Skeletal muscle satellite cell (primary cell): Measurements from ENCODE around the gene AJAP1.

ENCODE experiments used
- H3K27me3 ChIP-seq: 2 replicates; pipeline ENCODE4 v1.7.0; 2013; ENCODE audit warnings: low read length; ENCODE audit not compliant: control insufficient read depth, insufficient read depth
- H3K36me3 ChIP-seq: 2 replicates; pipeline ENCODE4 v1.7.0; 2013; ENCODE audit warnings: mild to moderate bottlenecking, control low read depth, low read length; ENCODE audit not compliant: insufficient read depth
- H3K4me1 ChIP-seq: 2 replicates; pipeline ENCODE4 v1.7.0; 2013; ENCODE audit warnings: low read length; ENCODE audit not compliant: control insufficient read depth, insufficient read depth
- H3K4me2 ChIP-seq: 2 replicates; pipeline ENCODE4 v1.7.0; 2013; ENCODE audit warnings: mild to moderate bottlenecking, low read length
- H3K4me3 ChIP-seq: 2 replicates; pipeline ENCODE4 v1.7.0; 2013; ENCODE audit warnings: low read length
- H3K9ac ChIP-seq: 2 replicates; pipeline ENCODE4 v1.7.0; 2013; ENCODE audit warnings: mild to moderate bottlenecking, low read depth, low read length, moderate library complexity
- H3K9me3 ChIP-seq: replicated peaks from 2 replicates; pipeline ENCODE4 v1.7.0; 2013; ENCODE audit warnings: mild to moderate bottlenecking, control low read depth, low read length

The AJAP1 gene

GRCh38 chr1:4652631-4653327, 1.6 kb upstream of the AJAP1 start:
- peaks cover 16% of the 10 kb centered on the region for H3K27me3 ChIP-seq
- no peaks in the 10 kb centered on the region for H3K36me3 ChIP-seq
- peak overlapping the region; percentile 39 for H3K4me2 ChIP-seq
- H3K9ac ChIP-seq = no peak overlapping the region
- peak overlapping the region; percentile 16 for H3K4me3 ChIP-seq
- peaks cover 6% of the 10 kb centered on the region for H3K9me3 ChIP-seq
- H3K4me1 ChIP-seq = no peaks in the 10 kb centered on the region

GRCh38 chr1:4653328-4653660, 1.1 kb upstream of the AJAP1 start:
- Histone ChIP-seq H3K4me3 (no peak overlapping the region), H3K9ac (no peak overlapping the region), H3K36me3 (no peaks in the 10 kb centered on the region), H3K4me1 (no peaks in the 10 kb centered on the region), H3K27me3 (peaks cover 16% of the 10 kb centered on the region), H3K9me3 (peaks cover 6% of the 10 kb centered on the region), H3K4me2 (no peak overlapping the region)

GRCh38 chr1:4654764-4655673, 610 bp downstream of the AJAP1 start:
- no peaks in the 10 kb centered on the region for H3K9me3 ChIP-seq
- H3K27me3 ChIP-seq = peaks cover 16% of the 10 kb centered on the region
- H3K9ac ChIP-seq = no peak overlapping the region
- H3K4me3 ChIP-seq = no peak overlapping the region
- no peaks in the 10 kb centered on the region for H3K4me1 ChIP-seq
- no peak overlapping the region for H3K4me2 ChIP-seq
- H3K36me3 ChIP-seq = no peaks in the 10 kb centered on the region

GRCh38 chr1:4655674-4656532, 1.5 kb downstream of the AJAP1 start:
- Histone ChIP-seq H3K9ac (no peak overlapping the region), H3K4me2 (no peak overlapping the region), H3K4me3 (no peak overlapping the region), H3K36me3 (no peaks in the 10 kb centered on the region), H3K9me3 (no peaks in the 10 kb centered on the region), H3K4me1 (no peaks in the 10 kb centered on the region), H3K27me3 (peaks cover 16% of the 10 kb centered on the region)

- H3K9me3 ChIP-seq = no peaks in the 10 kb centered on the region
- no peaks in the 10 kb centered on the region for H3K4me1 ChIP-seq
- no peak overlapping the region for H3K9ac ChIP-seq
- no peak overlapping the region for H3K4me3 ChIP-seq
- peaks cover 16% of the 10 kb centered on the region for H3K27me3 ChIP-seq
- H3K4me2 ChIP-seq = no peak overlapping the region
- H3K36me3 ChIP-seq = no peaks in the 10 kb centered on the region
Observed at GRCh38 chr1:4656533-4657140, 2.2 kb downstream of the AJAP1 start.

GRCh38 chr1:4657244-4657789, 2.9 kb downstream of the AJAP1 start:
- H3K9me3 ChIP-seq = no peaks in the 10 kb centered on the region
- H3K4me3 ChIP-seq = no peak overlapping the region
- H3K27me3 ChIP-seq = peaks cover 16% of the 10 kb centered on the region
- H3K4me1 ChIP-seq = no peaks in the 10 kb centered on the region
- H3K9ac ChIP-seq = no peak overlapping the region
- H3K36me3 ChIP-seq = no peaks in the 10 kb centered on the region
- H3K4me2 ChIP-seq = no peak overlapping the region

- Histone ChIP-seq H3K4me2 (no peak overlapping the region), H3K9ac (no peak overlapping the region), H3K4me1 (no peaks in the 10 kb centered on the region), H3K4me3 (no peak overlapping the region), H3K27me3 (peaks cover 16% of the 10 kb centered on the region), H3K9me3 (no peaks in the 10 kb centered on the region), H3K36me3 (no peaks in the 10 kb centered on the region)
Observed at GRCh38 chr1:4657960-4658541, 3.6 kb downstream of the AJAP1 start.

GRCh38 chr1:4658643-4659628, 4.5 kb downstream of the AJAP1 start:
- peaks cover 10% of the 10 kb centered on the region for H3K27me3 ChIP-seq
- H3K4me3 ChIP-seq = no peak overlapping the region

GRCh38 chr1:4660917-4661594, 6.6 kb downstream of the AJAP1 start:
- Histone ChIP-seq H3K9ac (no peak overlapping the region), H3K9me3 (peaks cover 5% of the 10 kb centered on the region), H3K4me1 (no peaks in the 10 kb centered on the region), H3K27me3 (peaks cover 6% of the 10 kb centered on the region), H3K36me3 (no peaks in the 10 kb centered on the region), H3K4me2 (no peak overlapping the region), H3K4me3 (no peak overlapping the region)

More at GRCh38 chr1:4658643-4659628, 4.5 kb downstream of the AJAP1 start:
- H3K36me3 ChIP-seq = no peaks in the 10 kb centered on the region
- no peak overlapping the region for H3K4me2 ChIP-seq
- no peak overlapping the region for H3K9ac ChIP-seq
- no peaks in the 10 kb centered on the region for H3K9me3 ChIP-seq
- no peaks in the 10 kb centered on the region for H3K4me1 ChIP-seq
